Stimulated activated CD8-positive, alpha-beta memory T cell treated with anti-CD3 and anti-CD28 coated beads, Interleukin-15, amount 100 ng/mL, for 1 hour (primary cell): Measurements from ENCODE around the gene DHX16.
A peak's percentile ranks its signal among the peaks of the same experiment; 100 is the strongest.

Experiments
- DNase-seq: peaks from one replicate; pipeline ENCODE4 v3.0.0-alpha.2; 2020; ENCODE audit warnings: low read depth

DHX16 gene

GRCh38 chr6:30626484-30627366 lies 46.1 kb downstream of the DHX16 start, which contains the start of gene ATAT1:
TSS of gene ATAT1 (plus strand) at chr6:30626874.
- peak; percentile 84 for DNase-seq

GRCh38 chr6:30625511-30625910 lies 47.3 kb downstream of the DHX16 start:
- DNase-seq, result no peak

- no peak for DNase-seq
Measured at GRCh38 chr6:30619561-30619960, 53.2 kb downstream of the DHX16 start.

DNA sequence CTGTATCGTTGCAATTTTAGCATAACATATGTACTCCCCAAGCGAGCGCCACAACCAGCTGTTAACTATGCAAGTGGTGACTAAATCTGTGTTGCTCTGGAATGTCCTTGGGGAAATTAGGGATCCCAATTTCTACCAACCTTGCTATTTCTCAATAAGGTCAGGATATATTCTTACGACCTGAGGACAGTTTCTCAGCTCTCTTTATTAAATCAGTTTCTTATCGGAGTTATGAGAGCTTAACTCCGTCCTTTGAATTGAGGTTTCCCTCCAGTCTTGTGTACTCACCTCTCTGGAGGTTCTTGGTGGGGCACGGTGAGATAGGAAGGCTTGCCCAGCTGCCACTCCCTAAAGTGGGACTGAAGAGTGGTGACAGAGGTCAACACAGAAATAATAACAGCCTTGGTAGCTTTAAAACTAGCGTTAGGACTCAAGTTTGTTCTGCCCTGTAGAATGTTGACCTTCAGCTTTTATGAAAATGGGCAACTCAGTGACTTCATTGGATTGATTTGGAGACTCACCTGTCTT lies 54.5 kb downstream of the DHX16 start:
- no peak for DNase-seq

GRCh38 chr6:30617565-30618269 lies 55.1 kb downstream of the DHX16 start, which contains the start of gene MRPS18B:
TSS of gene MRPS18B (plus strand) at chr6:30617840. CDS start at chr6:30617866, 26 bp downstream.
- peak; percentile 94 for DNase-seq

DNA sequence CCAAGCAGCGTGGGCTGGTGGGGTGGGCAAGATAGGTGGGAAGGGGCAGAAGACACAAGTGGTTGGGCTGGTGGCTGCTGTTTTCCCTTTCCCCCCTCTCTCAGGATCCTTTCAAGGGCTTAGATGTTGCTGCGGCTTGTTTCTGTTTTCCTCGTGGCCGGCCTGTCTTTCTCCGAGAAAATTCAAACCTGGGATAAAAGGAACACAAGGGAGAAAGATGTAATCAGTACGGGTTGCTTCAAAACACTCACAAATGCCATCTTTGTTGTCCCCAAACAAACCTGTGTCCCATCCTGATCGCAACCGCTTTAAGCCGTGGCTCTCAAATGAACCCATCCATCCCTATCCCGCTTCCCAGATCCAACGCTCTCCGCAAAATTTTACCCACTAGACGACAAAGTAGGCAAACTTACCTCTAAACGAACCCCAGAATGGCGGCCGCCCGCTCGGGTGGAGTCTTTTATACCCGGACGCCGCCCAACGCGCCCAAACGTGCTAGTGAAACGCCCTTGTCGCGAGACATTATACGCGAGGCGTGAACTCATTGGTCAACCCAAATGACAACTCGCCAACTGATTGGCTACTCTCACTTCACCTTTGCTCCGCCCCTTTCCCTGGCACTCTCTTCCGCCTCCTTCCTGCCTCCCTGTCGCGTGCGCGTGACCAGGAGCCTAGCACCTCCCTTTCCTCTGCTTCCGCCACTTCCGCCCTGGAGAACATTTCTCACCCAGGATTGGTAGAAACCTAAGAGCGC lies 55.8 kb downstream of the DHX16 start, which contains the start of gene PPP1R10:
PPP1R10 (minus strand) TSS at position 433 of the 754 bp plus-strand sequence. CDS start 7,299 bp downstream, outside the sequence.
- DNase-seq, result peak; percentile 93

GRCh38 chr6:30615958-30616810 lies 56.6 kb downstream of the DHX16 start:
- no peak for DNase-seq

- no peak for DNase-seq
Measured at GRCh38 chr6:30615219-30615957, 57.4 kb downstream of the DHX16 start.

DNA sequence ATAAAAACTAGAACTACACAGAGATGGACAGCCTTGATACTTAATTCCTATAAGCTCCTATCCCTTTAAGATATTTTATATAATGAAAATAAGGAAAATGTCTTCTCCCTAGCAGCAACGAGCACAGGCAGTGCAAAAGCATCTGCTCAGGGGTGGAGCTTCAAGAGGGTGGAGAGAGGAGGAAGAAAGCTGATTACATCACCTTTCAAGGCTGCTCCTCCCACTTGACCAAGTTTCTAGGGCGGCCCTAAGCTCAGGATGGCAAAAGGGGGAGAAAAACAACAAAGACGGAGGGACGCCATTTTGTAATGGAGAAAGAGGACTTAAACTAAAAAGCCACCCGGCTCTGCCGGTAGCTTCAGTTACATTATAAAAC lies 58.0 kb downstream of the DHX16 start:
- DNase-seq, result peak; percentile 71

- no peak for DNase-seq
Measured at GRCh38 chr6:30614044-30614842, 58.6 kb downstream of the DHX16 start.

- no peak for DNase-seq
Measured at GRCh38 chr6:30613251-30614043, 59.4 kb downstream of the DHX16 start.

GRCh38 chr6:30612687-30613248 lies 60.0 kb downstream of the DHX16 start:
- DNase-seq, result no peak

- no peak for DNase-seq
Measured at GRCh38 chr6:30612213-30612612, 60.6 kb downstream of the DHX16 start.

DNA sequence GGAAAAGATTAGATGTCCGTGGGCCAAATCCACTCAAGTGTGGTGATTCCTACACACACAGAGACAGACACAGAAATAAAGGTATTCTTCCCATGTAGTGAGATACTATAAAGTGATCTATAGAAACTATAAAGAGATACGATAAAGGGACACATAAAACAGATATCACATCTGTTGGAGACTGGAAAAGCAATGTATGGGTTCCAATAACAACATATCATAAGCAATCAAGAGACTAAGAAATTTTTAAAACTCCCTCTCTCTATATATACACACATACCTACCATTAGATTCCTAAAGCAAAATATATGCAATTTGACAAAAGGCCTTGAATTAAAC lies 61.0 kb downstream of the DHX16 start:
- no peak for DNase-seq

- no peak for DNase-seq
Measured at GRCh38 chr6:30611150-30611855, 61.5 kb downstream of the DHX16 start.

GRCh38 chr6:30610065-30610464 lies 62.7 kb downstream of the DHX16 start:
- DNase-seq, result no peak

DNA sequence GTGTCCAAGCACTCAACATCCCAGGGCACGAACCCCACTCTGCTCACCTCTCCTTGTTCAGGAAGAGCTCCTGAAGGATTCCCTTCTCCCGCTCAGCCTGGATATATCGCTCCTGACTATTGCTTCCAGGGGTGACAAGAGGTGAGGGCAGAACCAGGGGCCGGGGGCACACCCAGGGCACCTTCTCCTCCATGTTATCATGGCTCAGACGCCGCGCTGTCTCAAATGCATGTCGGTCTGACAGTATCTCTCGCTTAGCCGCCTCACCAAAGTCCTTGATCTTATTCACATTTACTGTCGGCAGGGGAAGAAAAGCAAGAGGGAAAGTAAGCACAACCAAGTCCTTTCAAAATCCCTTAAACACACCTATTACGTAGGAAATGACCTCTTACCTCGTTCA lies 68.8 kb downstream of the DHX16 start:
- no peak for DNase-seq
